HG03280 (cell line): ENCODE results near the gene RHOBTB3.
"Not testable (repeated sequence)": the region's sequence is repeated elsewhere in the genome, so short reads cannot be mapped to it uniquely, and the experiment has no call there.

Experiments
- ATAC-seq: cut with Tn5 transposase; IDR thresholded peaks from one replicate; pipeline ENCODE4 v1.9.1; 2021; ENCODE audit warnings: mild to moderate bottlenecking, moderate library complexity; ENCODE audit not compliant: unreplicated experiment

The RHOBTB3 gene

GRCh38 chr5:95797301-95797700 is 66.2 kb downstream of the RHOBTB3 start:
- no peak for ATAC-seq

DNA sequence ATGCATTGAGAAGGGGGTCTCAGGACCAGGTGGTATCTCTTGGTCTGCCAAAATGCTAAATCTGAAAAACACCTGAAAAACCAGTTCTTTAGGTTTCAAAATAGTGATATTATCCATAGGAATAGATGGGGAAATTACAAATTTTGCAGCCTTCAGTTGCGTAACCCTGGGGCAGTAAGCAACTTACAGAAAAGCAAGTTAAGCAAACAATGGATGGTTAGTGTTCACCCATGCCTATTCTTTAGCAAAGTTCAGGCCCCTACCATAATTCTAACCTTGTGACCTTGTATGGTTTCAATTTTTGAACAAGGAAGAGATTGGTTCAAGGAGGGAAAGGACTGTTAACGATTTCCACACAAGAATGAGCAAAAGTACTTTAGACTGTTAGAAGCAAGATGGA is 66.9 kb downstream of the RHOBTB3 start:
- no peak for ATAC-seq

DNA sequence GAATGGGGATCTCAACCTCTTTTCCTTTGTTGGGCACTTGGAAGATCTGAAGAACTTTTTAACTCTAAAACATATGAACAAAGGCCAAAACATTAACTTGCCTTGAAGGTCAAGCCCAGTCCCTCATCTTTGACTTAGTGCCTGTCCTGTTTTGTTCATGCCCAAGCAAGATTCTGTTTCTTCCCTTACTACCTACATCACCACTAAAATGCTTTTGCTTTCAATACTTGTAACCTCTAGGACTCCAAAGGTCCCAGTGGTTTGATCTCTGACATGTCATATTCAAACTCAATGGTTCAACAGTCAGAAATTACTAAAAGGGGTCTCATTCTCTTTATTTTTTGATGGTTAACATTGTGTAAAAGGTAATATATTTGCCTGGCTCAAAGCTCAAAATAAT is 67.4 kb downstream of the RHOBTB3 start:
- no peak for ATAC-seq

GRCh38 chr5:95799191-95799835 is 68.2 kb downstream of the RHOBTB3 start:
- ATAC-seq, result no peak

GRCh38 chr5:95800553-95800952 is 69.4 kb downstream of the RHOBTB3 start:
- ATAC-seq, result no peak

DNA sequence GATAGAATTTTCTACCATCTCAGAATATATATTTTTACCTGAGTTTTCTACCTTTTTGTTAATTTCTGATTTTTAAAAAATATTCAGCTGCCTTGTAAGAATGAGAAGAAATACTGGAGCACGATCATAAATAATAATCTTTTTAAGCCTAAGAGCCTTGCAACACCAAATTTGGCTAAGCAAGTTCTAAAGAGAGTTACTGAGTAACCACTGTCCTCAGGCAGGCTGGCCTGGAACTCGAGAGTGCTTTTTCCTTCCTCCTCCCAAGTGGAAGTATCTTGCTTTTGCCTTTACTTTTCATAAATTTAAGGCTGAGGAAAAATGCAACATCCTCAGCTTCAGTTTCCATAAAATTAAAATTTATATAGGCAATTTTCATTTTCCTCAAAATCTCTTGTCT is 70.4 kb downstream of the RHOBTB3 start:
- ATAC-seq, result no peak

GRCh38 chr5:95801961-95802360 is 70.8 kb downstream of the RHOBTB3 start:
- ATAC-seq, result no peak

- no peak for ATAC-seq
Observed at GRCh38 chr5:95803271-95804148, 72.4 kb downstream of the RHOBTB3 start.

DNA sequence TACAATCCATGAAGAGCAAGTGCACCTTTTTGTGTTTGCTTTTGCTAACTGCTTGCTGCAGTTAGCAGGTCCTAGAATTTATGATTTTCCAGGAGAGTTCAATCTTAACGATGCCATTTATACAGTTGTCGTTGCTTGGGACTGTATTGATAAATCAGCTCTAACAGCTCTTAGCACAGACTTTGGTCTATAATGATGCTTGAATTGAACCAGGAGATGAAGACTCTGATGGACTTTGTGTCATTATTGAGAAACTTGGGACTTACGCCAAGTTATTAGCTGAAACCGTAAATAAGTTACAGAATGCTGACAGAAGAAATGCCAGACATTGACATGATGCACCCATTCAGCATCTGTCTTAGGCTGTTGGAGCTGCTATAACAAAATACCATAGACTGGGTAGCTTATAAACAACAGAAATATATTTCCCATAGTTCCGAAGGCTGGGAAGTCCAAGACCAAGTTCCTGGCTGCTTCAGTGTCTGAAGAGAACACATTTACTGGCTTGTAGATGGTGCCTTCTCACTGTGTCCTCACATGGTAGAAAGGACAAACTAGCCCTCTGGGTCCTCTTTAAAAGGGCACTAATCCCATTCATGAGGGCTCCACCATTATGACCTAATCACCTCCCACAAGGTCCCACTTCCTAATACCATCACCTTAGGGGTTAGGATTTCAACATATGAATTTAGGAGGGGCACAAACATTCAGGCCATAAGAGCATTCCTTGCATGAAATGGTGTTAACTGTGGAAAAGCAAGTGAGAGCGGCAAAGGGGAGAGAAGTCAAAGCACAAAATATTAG is 73.8 kb downstream of the RHOBTB3 start:
- ATAC-seq, result no peak

DNA sequence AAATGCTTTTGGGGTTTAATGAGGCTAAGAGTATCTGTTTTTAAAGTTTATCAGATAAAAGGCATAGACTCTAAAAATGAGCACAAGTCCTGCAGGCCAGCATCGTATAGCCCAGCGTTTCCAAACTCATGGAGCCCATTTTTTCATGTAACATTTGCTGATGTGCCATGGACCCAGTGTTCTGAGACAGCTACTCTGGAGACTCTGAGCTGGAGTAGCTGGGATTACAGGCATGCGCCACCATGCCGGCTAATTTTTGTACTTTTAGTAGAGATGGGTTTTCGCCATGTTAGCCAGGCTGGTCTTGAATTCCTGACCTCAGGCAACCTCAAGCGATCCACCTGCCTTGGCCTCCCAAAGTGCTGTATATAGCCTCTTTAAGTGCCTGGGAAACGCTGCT is 75.6 kb downstream of the RHOBTB3 start:
- no peak for ATAC-seq

GRCh38 chr5:95808013-95808685 is 77.0 kb downstream of the RHOBTB3 start:
- ATAC-seq, result peak; percentile 6

GRCh38 chr5:95808686-95809413 is 77.7 kb downstream of the RHOBTB3 start:
- peak; percentile 100 for ATAC-seq

DNA sequence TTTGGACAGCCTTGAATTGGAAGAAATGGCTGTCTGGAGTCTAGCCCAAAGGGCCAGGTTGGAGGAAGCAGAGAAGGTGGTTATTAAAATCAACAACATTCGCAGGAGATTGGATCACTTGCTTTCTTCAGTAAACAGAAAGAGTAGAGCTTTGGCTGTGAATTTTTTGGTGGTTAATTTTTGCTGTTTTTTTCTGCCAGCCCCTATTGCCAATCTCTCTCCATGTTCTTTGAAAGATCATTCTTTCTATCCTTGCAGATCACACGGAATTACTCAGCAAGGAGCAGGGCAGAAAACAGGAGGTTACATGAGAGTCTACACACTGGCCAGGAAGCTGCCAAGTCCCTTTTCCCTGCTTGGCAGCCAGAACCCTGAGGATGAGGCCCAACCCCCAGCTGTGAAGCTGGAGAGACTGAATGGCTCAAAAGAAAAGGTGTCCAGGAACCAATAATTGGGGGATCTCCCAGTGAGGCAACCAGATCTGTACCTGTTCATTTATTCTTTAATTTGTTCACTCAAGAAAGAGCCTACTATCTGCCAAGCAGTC is 78.4 kb downstream of the RHOBTB3 start:
- no peak for ATAC-seq

DNA sequence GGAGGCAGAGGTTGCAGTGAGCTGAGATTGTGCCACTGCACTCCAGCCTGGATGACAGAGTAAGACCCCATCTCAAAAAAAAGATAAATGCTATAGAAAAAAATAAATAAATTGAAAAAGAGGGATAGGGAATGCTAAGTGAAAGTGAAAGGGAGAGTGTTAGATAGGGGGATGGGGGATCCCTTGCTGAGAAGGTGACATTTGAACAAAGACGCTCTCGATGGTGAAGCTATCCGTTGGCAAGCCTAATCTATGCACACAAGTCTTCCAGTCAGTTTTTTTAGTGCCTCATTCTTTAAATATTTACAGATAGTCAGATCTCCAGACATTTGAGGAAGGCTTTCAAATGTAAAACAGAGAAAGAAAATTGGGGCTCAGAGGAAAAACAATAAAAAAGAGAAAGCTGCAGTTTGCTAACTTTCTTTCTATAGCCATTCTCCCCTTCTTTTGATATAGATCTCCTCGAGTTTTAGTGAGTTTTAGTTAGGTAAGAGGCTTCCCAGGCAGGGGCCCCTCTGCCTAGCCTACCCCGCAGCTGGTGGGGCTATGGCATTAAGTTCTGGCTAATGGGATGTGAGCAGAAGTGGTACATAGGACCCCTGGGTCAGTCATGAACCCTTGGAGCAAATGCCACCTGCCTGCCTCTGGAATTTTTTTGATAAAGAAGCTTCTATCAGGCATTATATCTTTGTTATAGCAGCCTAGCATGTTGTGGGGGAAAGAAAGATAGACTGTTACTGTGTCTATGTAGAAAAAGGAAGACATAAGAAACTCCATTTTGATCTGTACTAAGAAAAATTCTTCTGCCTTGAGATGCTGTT is 79.4 kb downstream of the RHOBTB3 start:
- no peak for ATAC-seq

DNA sequence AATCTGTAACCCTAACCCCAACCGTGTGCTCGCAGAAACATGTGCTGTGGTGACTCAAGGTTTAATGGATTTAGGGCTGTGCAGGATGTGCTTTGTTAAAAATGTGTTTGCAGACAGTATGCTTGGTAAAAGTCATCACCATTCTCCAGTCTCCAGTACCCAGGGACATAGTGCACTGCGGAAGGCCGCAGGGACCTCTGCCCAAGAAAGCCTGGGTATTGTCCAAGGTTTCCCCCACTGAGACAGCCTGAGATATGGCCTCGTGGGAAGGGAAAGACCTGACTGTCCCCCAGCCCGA is 79.9 kb downstream of the RHOBTB3 start:
- not testable (repeated sequence) for ATAC-seq

GRCh38 chr5:95811461-95812073 is 80.4 kb downstream of the RHOBTB3 start:
- not testable (repeated sequence) for ATAC-seq

- ATAC-seq, result no peak
Observed at GRCh38 chr5:95812074-95812471, 80.9 kb downstream of the RHOBTB3 start.

DNA sequence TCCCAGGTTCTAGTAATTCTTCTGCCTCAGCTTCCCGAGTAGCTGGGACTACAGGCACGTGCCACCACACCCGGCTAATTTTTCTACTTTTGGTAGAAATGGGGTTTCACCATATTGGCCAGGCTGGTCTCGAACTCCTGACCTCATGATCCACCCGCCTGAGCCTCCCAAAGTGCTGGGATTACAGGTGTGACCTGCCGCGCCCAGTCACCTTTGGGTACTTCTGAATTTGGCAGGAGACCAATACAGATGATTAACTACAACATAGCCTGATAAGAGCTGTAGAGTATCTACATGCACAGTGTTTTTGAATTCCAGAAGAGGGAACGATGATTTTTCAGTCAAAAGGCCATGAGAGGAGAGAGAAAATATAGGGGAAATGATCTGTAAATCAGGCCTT is 81.9 kb downstream of the RHOBTB3 start:
- not testable (repeated sequence) for ATAC-seq

GRCh38 chr5:95815155-95815729 is 84.1 kb downstream of the RHOBTB3 start:
- ATAC-seq, result no peak
